ENCODE data around the gene PUM2.

The PUM2 gene

DNA sequence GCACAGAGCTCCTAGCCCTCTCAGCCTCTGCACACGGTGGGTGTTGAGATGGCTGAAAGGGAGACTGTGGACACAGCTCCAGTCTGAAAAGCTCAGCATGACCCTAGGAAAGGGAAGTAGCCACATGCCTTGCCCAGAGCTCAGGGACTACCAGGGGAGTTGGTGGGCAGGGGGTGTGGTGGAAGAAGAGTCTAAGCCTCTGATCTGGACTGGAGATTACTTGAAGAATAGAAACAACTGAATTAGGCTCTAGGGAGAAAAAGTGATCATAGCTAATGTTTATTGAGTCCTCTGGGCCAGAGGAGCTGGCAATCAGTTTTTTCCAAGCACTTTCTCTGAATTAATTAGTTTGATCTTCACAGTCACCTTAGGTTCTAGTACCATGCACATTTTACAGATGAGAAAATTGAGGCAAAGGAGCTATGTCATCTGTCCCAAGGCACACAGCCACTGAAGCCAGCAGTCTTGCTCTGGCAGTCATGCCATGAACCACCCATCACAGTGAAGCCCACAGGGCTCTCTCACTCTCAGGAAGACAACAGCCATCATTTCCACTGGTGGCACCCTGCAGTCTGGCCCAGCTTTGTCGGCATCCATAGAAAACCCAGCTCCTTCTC, 136.0 kb downstream of the PUM2 start:
- DNase-seq, result no peak

GRCh38 chr2:20213651-20214565, 136.7 kb downstream of the PUM2 start:
- no peak for DNase-seq

- no peak for DNase-seq
Observed at GRCh38 chr2:20212871-20213503, 137.7 kb downstream of the PUM2 start.

DNA sequence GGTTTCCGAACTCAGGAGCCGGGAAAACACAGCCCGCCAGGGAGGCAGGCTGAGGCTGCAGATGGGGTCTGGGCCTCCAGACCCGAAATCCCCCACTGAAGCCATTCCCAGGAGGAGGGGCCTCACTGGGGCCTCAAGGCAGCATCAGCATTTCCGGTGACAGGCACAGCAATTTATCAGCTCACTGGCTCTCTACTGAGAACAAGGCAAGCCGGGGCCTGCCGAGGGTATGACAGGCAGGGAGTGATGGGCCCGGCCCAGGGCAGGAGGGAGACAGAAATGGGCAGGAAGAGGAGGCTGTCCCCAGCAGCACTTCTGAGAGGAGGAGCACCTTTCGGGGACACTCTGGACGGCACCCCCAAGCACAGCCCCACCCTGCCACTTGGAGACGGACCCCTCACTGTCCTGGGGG, 138.2 kb downstream of the PUM2 start:
- DNase-seq, result peak; percentile 96

DNA sequence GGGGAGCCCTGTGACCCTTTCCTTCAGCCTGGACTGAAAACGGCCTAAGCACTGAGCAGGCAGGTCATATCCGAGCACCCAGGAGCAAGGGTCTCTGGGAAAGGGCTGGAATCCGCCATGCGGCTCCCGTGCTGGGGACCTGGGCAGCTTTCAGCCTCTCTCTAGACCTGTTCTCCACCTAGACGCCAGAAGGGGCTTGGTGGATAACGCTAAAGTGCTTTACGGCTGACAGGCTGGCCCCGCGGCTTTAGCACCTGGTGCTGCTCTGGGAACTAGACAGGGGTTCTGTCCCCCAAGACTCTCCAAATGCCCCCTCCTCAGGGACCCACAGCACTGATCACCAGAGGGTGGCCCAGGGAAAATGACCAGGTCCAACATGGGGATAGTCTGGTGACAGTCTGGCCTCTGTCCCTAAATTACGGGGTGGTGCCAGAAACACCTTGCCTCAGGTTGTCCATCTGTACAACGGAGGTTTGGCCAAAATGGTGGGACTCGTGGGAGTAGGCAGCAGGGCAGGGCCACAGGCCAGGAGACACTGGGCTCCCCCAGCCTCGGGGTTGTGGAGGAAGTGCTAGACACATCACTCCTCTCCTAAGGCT, 138.7 kb downstream of the PUM2 start:
- DNase-seq, result no peak

- DNase-seq, result no peak
Observed at GRCh38 chr2:20211420-20211819, 139.2 kb downstream of the PUM2 start.

- no peak for DNase-seq
Observed at GRCh38 chr2:20210462-20210861, 140.2 kb downstream of the PUM2 start.

- DNase-seq, result no peak
Observed at GRCh38 chr2:20209373-20210109, 141.1 kb downstream of the PUM2 start.

DNA sequence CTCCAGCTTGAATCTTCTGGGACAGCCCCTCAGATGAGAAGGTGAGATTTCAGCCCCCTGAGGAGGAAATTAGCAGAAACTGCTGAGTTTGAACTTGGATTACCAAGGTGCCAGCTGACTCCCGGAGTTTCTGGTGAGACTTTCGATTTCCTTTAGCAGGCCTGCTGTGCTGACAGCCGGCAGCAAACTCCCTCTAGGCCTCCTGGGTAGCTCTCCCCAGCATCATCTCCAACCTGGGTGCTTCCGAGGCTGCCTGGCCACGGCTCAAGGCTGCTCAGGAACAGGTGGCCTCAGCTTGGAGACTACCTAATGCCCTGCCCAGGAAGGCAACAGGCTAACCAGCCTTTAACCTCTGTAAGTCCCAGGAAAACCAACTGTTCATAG, 142.2 kb downstream of the PUM2 start:
- DNase-seq, result no peak

DNA sequence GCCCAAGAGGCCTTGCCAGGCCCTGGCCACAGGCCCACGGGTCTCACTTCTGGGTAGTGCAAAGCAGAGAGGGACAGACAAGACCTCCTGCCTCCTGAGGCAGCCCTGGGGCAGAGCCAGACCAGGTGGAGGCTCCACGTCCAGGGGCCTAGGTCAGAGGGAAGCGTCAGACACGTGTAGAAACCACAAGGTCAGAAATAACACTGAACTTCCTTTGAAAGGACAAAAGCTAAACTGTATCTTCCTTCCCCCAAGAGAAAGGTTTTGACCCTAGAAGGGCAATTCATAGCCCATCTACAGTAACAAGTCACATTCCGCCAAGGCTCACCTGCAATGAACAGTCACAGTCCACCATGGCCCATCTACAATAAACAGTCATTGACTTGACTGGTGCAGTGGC, 143.6 kb downstream of the PUM2 start:
- DNase-seq, result no peak

DNA sequence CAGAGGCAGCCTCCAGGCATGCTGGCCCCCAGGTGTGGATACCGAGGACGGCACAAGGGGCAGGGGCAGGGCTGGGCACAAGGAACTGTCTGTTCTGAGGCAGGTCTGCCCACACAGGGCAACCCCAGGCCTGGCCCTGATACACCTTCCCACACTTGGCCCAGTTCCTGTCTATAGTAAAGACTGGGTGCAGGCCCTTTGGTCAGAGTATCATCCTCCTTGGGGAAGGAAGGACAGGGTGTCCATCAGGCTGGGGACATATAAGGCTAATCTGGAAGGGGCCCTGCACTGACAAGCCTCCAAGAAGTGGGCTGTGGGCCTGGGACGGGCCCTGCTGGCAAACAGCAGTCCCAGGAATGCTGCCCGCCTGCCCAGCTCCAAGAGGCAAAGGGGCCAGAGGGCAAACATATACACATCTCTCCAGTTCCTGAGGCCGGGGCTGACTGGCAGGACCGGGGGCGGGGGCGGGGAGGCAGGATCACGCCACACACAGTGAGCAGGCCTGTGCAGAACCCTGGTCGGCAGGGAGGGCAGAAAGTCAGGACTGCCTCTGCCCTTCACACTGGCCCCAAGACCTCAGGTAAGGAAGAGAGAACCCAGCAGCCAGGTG, 144.6 kb downstream of the PUM2 start:
- no peak for DNase-seq

- no peak for DNase-seq
Observed at GRCh38 chr2:20205069-20205468, 145.6 kb downstream of the PUM2 start.

GRCh38 chr2:20203521-20204225, 147.0 kb downstream of the PUM2 start:
- DNase-seq, result no peak

DNA sequence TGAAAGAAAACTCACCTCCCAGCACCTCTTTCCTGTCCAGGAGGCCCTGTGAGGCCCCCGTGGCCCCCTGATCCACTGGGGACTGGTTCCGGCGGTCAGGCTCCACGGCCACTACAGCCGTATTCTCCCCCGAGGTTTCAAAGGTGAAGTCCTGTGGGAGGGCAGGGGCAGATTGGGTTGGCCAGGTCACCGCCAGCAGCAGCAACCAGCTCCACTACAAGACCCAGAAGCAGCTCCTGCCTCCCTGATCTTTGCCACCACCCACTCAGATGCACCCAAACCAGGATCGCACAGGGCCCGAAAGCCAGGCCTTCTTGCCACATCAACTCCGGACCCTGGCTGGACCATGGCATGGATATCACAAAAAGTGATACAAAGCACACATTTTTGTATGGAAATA, 147.6 kb downstream of the PUM2 start:
- no peak for DNase-seq

DNA sequence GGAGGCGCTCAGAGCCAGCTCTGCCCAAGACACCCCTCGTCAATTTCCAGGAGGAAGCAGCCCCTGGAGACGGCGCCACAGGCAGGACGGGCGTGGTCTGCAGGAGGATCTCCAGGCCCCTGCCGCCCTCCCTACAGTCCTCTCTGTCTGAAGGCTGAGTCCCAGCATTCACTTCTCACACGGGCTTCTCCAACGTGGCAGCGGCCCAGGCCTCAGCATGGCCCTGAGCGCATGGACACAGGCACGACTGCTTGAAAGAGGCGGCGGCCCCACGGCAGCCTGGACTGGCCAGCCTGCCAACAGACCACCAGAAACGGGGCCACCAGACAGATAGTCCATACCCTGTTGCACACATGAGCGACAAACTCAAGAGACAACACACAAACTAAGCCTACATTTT, 149.0 kb downstream of the PUM2 start:
- DNase-seq, result no peak

DNA sequence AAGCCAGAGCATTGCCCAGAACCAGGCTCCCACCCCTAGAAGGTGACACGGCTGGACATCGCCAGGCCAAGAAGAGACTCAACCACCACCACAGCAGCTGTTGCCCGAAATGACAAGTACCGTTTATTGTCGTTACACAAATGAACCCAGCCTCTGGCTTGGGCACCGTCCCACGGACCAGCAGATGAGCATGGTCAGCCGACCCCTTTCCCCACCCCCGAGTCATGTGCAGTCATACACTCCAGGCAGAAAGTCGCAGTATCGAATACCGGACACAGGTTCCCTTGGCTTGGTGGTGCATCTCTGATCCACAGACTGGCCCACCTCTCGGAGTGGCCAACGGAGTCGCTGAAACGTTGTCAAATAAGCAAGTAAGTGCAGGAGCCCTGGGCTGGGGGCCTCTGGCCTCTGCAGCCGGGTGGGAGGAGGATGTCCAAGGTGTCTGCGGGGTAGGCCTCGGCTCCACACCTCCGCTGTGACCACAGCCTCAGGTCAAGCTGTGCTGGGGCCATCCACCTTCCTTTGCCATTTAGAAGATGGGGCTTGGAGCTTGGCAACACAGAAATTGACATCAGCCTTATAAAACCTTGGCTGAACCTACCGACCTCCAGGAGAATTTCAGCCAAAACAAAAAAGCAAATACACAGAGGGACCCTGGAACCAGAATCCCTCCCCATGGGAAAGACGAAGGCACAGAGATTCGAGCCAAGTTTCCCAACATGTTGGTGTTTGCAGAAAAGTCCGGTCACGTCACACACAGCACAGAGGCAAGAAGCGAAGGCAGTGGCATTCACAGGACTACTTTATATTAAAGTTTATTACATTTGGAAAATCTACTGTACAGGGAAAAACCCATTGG, 149.7 kb downstream of the PUM2 start:
- no peak for DNase-seq

DNA sequence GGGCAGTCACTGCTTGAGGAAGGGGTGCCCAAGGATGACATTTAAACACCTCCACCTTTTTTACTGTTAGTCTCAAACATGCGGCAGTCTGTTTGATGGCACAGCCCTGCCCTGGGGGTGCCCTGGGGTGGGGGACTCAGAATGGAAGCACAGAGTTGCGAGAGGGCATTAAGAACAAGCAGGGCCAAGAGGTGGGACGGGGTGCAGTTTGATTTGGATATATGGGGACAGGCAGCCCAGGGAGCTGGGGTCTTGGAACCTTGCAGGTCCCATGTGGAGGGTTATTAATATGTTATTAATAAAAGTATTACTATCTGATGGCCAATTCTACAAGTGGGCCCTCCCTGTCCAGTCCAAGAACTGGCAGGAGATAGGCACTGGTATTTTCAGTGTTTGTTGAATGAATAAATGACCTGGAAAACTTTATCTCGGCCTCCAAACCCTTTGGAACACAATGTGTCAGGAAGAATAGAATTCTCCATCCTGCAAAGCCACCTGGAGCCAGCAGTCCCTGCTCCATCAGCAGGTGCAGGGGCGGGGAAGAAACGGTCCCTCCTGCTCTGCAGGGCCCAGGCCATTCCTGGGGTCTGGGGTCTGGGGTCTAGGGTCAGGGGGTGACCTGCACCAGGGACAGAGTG, 150.9 kb downstream of the PUM2 start:
- DNase-seq, result no peak

GRCh38 chr2:20198796-20199632, 151.6 kb downstream of the PUM2 start:
- DNase-seq, result no peak
